Stimulated activated CD8-positive, alpha-beta memory T cell treated with anti-CD3 and anti-CD28 coated beads, Interleukin-12 subunit alpha, Interleukin-12 subunit beta, amount 100 ng/mL, for 1 hour (primary cell): Measurements from ENCODE around the gene METTL6.
"Not testable (repeated sequence)": the region's sequence is repeated elsewhere in the genome, so short reads cannot be mapped to it uniquely, and the experiment has no call there.

ENCODE experiments used
- DNase-seq: peaks from one replicate; pipeline ENCODE4 v3.0.0-alpha.2; 2020; ENCODE audit warnings: low read depth

METTL6 gene, protein sequence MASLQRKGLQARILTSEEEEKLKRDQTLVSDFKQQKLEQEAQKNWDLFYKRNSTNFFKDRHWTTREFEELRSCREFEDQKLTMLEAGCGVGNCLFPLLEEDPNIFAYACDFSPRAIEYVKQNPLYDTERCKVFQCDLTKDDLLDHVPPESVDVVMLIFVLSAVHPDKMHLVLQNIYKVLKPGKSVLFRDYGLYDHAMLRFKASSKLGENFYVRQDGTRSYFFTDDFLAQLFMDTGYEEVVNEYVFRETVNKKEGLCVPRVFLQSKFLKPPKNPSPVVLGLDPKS

DNA sequence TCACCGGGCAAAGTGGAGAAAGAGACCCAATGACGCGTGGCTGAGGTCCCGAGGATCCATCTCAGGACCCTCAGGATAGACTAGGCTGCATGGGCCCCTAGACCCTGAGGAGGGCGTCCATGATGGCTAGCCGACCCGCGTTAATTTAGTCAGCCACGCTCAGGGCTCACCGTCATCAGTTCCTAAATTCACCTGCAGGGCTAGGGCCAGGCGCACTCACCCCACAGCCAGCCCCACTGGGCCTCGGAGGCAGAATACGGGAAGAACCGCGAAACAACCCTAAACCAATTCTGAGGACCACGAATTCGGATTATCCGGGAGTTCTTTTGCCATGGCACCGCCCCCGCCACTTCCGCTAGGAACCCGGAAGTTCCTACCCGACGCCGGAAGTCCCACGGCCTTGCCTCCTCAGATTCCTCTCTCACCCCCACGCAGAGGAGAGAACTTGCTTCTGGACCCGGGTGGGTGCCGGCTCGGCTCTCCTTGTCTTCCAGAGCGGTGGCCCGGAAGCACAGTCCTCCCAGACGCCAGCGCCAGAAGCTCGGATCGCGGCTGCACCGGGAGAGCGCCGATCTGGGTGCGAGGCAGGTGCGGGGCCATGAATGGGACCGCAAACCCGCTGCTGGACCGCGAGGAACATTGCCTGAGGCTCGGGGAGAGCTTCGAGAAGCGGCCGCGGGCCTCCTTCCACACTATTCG is at the start of gene METTL6, which contains the start of gene EAF1:
Gene METTL6, minus strand, starts transcription at position 363 of the 699 bp plus-strand sequence. CDS start 1,033 bp downstream, outside the sequence.
Gene EAF1, plus strand, starts transcription at position 417 of the 699 bp plus-strand sequence. Its CDS starts 182 bp downstream, at position 599.
- peak; percentile 78 for DNase-seq

DNA sequence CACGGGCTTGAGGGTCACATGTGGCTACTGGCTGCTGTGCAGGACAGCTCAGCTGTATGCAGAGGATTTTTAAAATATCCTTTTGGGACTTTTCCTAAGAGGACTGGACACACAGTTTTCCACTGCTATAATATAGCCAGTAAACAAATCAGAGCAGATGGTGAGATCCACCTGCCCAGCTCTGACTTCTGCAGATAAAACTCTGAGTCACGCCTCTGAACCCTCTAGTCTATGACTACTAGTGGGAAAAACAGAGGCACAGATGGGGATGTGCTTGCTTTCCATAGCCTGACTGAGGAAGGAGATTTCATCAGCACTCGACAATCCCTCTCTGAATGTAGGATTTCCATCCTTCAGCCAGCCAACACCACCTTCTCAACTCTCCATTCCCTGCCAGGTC is 49.0 kb upstream of the METTL6 start:
- no peak for DNase-seq

DNA sequence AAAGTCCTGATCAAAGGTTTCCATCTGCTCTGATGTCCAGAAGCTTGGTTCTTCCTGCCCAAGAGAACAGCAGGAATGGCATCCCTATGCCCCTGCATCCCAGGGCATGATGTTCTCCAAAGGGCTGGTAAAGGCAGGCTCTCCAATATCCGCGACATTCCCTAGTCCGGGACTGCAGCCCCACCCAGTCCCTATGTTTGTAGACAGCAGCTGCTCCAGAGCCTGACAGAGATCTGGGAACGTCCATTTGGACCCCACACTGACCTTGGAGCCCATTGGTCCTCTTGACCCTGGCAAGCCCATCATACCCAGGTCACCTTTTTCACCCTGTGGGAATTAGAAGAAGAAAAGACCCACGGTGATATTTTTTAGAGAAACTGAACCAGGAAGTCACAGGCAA is 47.8 kb upstream of the METTL6 start:
- no peak for DNase-seq

DNA sequence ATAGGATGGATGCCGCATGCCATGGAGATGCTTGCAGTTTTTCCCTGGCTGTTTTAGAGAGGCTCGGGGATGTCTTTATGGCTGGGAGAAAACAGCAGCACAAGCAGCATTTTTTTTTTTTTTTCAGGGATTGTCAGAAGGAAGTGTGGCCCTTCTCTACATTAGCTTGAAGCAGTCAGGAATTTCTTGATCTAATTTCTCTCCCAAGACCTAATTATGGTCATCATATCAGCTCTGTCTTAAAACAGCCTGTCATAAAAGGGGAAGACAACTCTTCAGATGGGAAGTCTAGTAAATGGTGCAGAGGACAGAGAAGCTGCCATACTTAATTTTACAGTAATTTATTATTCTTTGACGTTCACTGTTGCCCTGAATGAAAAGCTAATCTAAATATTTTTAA is 44.5 kb upstream of the METTL6 start:
- no peak for DNase-seq

DNA sequence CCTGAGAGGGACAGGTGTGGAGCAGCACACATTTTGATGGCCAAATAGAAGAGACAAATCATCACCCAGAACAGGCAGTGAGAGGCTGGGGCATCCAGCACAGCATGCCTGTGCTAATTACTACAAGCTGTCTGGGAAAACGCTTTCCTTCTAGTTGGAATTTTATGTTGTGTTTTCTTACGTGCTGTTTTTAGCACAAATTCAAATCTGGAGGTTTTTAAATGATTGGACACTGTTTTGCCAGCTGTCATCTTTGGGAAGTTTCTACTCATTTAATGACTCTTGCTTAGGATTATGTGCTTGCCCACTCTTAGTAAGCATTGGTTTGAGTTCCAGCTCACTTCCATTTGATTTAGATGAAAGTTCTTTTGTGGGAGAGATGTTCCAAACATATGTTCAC is 43.5 kb upstream of the METTL6 start:
- DNase-seq: no peak

DNA sequence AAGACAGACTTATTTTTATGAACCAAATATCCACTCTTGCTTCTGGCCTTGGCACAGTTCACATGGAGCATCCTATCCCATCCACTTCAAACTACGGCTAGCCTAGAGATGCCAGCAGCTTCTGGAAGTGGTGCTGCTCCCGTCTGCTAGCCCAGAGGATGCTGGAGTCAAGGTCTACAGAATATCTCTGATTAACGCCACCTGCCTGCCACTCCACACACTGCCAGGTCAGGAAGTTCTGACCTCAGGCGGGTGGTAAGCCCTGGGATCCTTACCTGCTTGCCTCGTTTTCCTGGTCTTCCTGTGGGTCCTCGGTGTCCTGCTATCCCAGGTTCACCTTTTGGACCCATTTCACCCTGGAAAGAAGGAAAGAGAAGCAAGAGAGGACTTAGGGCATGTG is 42.9 kb upstream of the METTL6 start:
- no peak for DNase-seq

DNA sequence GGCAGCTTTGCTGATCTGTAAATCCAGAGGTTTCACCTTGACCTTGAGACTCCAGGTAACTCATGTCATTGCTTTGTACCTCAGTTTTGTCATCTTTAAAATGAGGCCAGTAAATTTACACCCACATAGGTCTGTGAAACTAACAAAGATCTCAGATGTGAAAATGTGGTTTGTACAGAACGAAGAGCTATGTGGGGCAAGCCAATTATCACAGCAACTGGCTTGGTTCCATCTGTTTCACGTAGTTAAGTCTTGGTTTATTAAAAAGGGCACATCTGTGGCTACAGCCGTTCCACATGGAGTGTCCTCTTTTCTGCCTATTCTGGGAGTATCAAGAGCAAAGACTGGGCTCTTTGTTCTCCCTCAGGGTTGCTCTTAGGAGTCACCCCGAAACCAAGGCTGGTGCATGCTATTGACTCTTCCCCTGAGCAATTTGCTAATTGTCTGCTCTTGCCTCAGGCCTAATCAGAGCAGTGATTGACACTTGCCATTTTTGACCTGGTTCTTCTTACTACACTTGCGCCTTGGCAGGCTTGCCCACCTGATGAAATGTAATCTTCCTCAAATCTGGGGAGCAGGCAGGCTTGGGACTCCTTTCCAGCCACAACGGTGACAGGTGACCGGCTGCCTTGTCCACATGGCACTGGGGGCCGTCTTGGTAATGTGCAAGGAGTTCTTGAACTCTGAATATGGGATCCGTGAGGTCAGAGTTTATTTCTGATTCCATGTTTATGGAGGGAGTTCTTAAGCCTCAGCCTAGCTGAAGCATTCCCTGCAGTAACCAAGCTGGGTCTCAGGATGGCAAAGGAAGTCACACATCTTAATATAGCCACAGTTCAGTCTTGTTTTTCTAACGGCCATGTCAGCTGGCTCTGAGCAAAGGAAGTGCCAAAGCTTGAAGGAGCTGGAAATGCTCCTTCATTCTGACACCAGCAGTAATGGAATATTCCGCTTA is 40.2 kb upstream of the METTL6 start:
- DNase-seq: no peak

DNA sequence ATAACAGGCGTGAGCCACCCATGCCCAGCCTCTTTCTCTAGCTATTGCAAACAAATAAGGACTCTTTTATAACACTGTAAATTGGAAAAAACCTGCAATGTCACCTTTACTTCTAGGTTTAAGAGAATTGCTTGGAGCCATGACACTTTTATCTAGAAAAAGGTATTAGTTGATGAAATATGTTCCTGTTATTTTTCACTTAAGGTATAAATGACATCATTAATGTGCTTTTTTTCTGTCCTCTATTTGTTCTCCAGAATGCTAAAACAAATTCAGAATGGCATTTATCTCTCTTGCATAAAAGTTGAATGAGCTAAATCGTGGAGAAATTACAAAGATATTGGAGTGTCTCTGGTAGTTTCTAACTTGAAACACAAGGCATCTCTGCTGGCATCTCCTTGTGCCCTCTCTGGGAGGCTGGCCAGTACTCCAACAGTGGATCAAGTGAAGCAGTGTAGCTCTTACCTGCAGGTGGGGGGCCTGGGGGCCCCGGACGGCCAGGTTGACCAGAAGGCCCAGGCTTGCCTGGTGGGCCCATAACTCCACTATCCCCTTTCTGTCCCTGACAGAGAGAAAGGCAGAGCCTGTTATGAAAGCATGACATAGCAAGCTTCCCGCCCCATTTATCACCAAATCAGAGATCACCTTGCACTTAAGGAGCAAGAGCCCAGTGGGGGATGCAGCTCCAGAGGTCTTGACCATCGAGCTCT is 38.7 kb upstream of the METTL6 start:
- DNase-seq: no peak

DNA sequence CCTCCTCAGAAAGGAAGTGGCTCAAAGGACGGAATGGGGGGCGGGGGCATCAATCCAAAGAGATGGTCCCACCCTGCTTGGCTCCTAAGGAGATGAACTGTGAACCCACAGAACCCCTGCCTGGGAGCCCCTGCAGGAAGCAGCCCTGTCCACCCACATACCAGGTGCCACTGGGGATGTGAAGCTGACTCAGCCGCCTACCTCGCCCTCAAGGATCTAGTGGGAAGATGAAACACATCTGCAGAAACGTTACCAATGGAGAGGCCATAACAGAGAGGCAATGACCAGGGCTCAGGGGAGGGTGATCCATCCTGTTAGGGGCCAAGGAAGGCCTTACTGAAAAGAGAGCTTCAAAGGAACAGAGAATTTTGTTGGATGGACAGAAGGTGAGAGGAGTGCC is 35.1 kb upstream of the METTL6 start:
- DNase-seq: no peak

DNA sequence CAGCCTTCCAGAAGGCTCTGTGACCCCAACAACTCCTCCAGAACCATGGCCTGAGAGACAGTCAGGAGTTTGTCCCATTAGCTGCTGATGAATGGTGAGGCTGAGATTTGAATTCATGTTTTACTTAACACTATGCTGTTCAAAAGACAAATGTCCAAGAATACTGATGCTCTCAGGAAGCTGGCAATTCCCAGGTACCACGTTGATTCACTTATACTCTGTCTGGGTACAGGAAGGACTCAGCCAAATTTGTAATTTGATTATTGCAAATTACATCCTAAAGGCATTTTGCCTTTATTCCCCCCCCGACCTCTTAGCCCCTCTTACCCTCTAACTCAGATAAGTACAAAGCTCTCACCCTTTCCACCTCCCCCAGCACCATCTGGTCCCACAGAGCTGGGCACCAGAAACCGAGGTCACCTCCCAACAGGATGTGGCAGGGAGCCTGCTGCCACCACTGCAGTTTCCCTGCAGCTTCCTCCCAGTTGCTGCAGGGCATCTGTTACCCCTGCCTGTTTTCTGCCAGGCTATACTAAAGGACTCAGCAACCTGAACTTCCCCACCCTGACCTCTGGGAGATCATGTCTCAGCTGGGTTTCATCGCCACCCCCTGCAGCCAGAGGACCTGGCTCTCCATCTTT is 33.7 kb upstream of the METTL6 start:
- DNase-seq: no peak

DNA sequence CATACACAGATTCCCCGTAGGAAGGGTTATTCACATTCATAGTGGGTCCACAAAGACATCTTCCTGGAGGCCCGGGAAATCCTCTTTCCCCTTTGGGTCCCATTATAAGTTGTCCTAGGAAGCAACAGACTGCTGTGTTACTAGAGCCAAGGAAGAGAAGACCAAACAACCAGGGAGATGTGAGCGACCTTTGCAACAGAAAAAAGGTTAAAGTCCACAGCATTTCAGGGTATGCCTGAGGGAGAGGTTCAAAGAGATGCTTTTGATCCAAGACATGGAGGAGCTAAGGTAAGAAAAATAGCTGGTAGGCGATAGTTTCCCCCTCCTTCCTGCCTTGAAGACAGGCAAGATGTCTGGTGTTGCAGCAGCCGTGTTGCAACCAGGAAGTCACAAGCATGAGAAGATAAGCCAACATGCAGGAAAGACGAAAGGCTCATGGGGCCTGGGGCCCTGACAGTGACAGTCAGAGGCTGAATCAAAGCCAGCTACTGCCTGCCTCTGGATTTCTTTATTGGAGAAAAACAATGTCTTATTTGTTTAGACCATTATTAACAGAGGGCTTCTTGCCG is 31.0 kb upstream of the METTL6 start:
- DNase-seq: no peak

DNA sequence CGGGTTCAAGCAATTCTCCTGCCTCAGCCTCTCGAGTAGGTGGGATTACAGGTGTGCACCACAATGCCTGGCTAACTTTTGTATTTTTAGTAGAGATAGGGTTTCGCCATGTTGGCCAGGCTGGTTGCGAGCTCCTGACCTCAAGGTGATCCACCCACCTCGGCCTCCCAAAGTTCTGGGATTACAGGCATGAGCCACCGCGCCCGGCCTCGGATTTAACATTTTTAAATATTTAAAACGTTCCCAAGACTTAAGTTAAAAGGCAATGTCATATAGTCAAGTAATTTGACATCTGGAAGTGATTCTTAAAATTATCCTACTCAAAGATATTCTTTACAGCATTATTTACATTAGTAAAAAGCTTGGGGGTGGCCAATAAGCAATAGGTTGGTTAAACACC is 29.6 kb upstream of the METTL6 start:
- DNase-seq: not testable (repeated sequence)

DNA sequence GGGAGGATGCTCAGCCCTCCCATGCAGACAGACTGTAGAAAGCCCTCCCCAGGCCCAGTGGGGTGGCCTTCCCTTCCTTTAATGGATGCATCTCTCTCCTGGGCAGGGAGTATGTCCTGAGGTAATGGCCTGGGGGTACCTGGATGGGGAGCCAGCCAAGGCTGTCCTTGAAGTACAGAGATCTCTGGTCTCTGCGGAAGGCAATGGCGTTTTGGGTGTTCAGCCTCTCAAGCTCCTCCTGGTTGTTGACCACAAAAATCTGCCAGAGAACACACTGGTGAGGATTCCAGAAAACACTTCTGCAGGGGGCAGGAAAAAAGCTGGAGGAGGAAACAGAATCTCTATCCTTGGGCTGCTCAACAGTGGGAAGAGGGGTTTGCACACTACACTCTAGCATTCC is 29.0 kb upstream of the METTL6 start:
- no peak for DNase-seq

DNA sequence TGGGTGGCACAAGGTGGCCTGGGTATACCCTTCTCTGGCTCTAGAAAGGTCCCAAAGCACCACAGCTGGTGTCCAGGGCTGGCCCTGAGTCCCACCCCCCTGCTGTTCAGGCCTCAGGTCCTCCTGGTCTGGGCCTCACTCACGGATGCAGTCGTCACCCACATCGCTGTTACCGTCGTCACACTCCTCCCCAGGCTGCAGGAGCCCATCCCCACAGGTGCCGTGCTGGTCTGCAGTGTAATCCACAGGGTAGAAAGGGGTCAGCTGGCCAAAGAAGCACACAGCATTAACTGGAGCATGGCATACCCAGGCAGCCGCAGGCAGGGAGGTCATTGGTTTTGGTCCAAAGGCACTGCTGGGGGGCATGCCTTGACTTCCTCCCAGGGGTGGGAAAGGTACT is 28.4 kb upstream of the METTL6 start:
- DNase-seq: no peak

DNA sequence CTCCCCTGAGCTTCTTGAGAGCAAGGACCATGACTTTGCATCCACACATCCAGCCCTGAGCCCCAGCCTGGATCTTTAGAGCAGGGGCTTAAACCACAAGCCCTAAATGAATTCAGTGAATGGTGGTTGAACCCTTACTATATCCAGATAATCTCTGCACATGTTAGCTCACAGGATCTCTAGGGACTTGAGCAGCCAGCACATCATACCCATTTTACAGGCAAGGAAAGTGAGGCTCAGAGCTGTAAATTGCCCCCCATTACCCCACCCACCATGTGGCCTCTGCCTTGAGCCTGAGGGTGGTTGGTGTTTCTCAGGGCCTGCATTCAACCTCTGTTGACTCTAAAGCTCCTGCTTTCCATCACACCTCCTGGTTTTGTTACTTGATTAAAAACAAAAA is 27.6 kb upstream of the METTL6 start:
- no peak for DNase-seq

DNA sequence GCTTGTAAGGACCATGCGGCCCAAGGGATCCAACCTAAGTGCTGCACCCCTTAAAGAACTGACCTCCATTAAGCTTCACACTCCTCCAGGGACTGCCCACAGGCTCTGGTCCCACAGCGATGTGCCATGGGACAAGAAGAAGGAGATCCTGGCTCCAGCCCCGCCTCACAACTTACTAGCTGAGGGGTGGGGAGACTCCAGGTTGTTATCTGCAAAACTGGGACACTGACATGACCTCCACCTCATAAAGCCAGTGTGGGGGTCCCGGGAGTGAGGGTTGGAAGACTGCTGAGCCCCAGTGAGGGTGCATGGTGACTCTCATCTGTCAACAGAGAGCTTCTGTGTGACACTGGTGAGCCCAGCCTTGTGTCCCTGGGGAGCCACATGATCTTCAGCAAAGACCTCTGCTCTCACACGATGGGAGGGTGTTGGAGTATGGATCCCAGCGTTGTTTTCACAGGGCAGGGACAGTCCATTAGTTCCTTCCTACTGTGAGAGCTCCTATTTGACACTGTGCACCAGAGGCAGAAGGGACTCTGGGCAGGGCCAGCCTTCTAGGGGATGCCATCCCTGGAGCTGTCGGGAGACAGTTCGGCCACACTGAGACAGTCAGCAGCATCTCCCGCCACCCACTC is 26.8 kb upstream of the METTL6 start:
- no peak for DNase-seq

DNA sequence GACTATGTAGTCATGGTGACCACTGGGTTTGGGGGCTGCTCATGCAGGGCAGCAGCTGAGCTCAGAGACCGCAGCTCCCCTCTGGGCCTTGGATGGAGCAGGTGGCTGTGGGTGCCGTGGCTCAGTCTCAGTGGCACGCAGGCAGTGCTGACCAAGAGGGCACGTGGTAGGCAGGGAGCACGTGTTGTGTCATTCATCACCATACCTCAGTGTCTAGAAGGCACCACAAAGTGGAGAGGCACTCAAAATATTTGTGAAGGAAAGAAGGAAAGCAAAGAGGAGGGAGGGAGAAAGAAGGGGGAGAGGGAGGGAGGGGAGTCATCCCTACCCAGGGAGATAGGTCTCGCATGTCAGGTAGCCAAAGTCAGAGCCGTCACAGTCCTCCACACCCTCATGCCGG is 26.2 kb upstream of the METTL6 start:
- DNase-seq: no peak

DNA sequence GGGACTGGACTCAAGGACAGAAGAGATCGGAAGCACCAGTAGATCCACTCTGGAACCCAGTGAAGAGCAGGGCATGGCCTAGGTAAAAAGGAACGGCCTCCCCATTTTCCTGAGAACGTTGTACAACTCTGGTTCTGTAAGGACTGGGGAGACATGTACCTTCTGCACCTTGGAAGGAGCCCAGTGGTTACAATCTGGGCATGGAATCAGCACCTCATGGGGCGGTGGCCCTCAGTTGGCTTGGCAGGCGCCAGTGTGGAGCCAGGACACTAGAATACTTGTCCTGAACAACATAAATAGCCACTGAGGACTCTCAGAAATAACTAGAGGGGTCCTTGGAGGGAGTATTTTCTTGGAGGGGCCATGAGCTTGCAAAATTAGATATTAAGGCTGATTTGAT is 25.6 kb upstream of the METTL6 start:
- DNase-seq: no peak

DNA sequence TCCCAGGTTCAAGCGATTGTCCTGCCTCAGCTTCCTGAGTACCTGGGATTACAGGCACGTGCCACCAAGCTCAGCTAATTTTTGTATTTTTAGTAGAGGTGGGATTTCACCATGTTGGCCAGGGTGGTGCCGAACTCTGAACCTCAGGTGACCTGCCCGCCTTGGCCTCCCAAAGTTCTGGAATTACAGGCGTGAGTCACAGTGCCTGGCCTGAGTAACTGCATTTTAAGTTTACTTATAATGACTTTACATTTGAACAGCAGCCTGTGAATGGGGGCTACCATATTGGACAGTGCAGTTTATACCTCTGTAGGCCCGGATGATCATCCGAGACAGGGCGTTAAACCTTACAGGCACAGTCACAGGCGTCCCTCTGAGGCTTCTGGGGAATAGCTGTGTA is 24.8 kb upstream of the METTL6 start:
- DNase-seq: no peak
